ENCODE data around the gene MAPK1IP1L. TPM values are rescaled to one million over a fixed set of nuclear protein-coding genes. Genes with fewer than 3 reads are reported as not detected.
A peak's percentile ranks its signal among the peaks of the same experiment; 100 is the strongest.

MAPK1IP1L gene
- total and polyA plus RNA-seq, 12 donors: 23.6 to 105 (median 77.2) TPM

GRCh38 chr14:55092341-55092740, 40.9 kb downstream of the MAPK1IP1L start:
- intact Hi-C loops (cut with DNase I): loop anchor here in 6 of 10 donors (2.0 to 5.0 kb wide), 5 partner anchors 35 to 68 kb away; partner anchors contain the start of gene LGALS3 (in 1 of the 6)

GRCh38 chr14:55094292-55095157, 43.1 kb downstream of the MAPK1IP1L start:
- ATAC-seq: no peak
- 74 to 80% methylated on average over 9 of the region's 9 CpGs for WGBS, 2 donors
- TF ChIP-seq CTCF (IDR thresholded peaks at IDR 0.05): no peak

More at GRCh38 chr14:55092341-55092740, 40.9 kb downstream of the MAPK1IP1L start:
- WGBS, 2 donors: 71 to 79% methylated on average over 4 of the region's 4 CpGs
- no peaks in the 10 kb centered on the region for H3K9me3 ChIP-seq
- peaks cover 0 to 30% (median 3%) of the 10 kb centered on the region in 9 donors for H3K4me1 ChIP-seq
- H3K36me3 ChIP-seq: no peaks in the 10 kb centered on the region
- TF ChIP-seq CTCF (IDR thresholded peaks at IDR 0.05): no peak
- no peaks in the 10 kb centered on the region for H3K27me3 ChIP-seq
- no peak overlapping the region for H3K4me3 ChIP-seq
- H3K27ac ChIP-seq: no peak overlapping the region
- DNase-seq (no peak), ATAC-seq (no peak)

GRCh38 chr14:55097881-55098560, 46.6 kb downstream of the MAPK1IP1L start:
- ATAC-seq: peak in 2 of 8 donors; percentile 6 to 7
- WGBS, 2 donors: 51 to 71% methylated on average over 5 of the region's 5 CpGs
- no peaks in the 10 kb centered on the region for H3K9me3 ChIP-seq
- H3K4me3 ChIP-seq: no peak overlapping the region
- H3K36me3 ChIP-seq: no peaks in the 10 kb centered on the region
- H3K27ac ChIP-seq: peak overlapping the region in 9 of 10 donors; percentile 25 to 96 (median 58)
- no peaks in the 10 kb centered on the region for H3K27me3 ChIP-seq
- no peak for TF ChIP-seq CTCF (IDR thresholded peaks at IDR 0.05)
- H3K4me1 ChIP-seq: peaks cover 3 to 60% (median 57%) of the 10 kb centered on the region in 9 donors
- DNase-seq: no peak
- intact Hi-C loops (cut with DNase I): no loop called here

More at GRCh38 chr14:55094292-55095157, 43.1 kb downstream of the MAPK1IP1L start:
- intact Hi-C loops (cut with DNase I): loop anchor here in 6 of 10 donors (5.0 kb wide), 4 partner anchors 33 to 63 kb away; partner anchors contain the start of gene LGALS3 (in 1 of the 6)
- no peaks in the 10 kb centered on the region for H3K36me3 ChIP-seq
- no peaks in the 10 kb centered on the region for H3K27me3 ChIP-seq
- no peak overlapping the region for H3K4me3 ChIP-seq
- no peak overlapping the region for H3K27ac ChIP-seq
- no peaks in the 10 kb centered on the region for H3K9me3 ChIP-seq
- H3K4me1 ChIP-seq: peaks cover 0 to 43% (median 23%) of the 10 kb centered on the region in 9 donors
- DNase-seq: no peak

- no peak overlapping the region for H3K4me3 ChIP-seq
- no peak for DNase-seq
- WGBS, 2 donors: 87 to 100% methylated on average over 1 of the region's 1 CpG
- peak overlapping the region in 8 of 10 donors; percentile 25 to 96 (median 56) for H3K27ac ChIP-seq
- H3K9me3 ChIP-seq: no peaks in the 10 kb centered on the region
- H3K27me3 ChIP-seq: no peaks in the 10 kb centered on the region
- peaks cover 5 to 65% (median 62%) of the 10 kb centered on the region in 9 donors for H3K4me1 ChIP-seq
- ATAC-seq: no peak
- intact Hi-C loops (cut with DNase I): no loop called here
- no peaks in the 10 kb centered on the region for H3K36me3 ChIP-seq
- no peak for TF ChIP-seq CTCF (IDR thresholded peaks at IDR 0.05)
Observed at GRCh38 chr14:55098561-55098898, 47.1 kb downstream of the MAPK1IP1L start.
